OCI-LY7 (cell line): ENCODE measurements around the gene SPATA3. TPM values are rescaled to one million over a fixed set of nuclear protein-coding genes. Genes with fewer than 3 reads are reported as not detected.

Experiments used
- BruUV-seq: library from RNA; stranded (reverse); fragments of 400-500 nt; replicated peaks from 2 replicates; lab custom pipeline; 2021; lab: Mats Ljungman, UMichigan
- CTCF ChIA-PET: fragments of 300-600 bp; sonication (Branson Sonifier 250); formaldehyde crosslinking; loops from one replicate; lab custom pipeline; 2022; ENCODE audit warnings: antibody characterized with exemption; ENCODE audit not compliant: unreplicated experiment; lab: Charles Lee
- POLR2A ChIA-PET: fragments of 300-600 bp; sonication (Branson Sonifier 250); formaldehyde crosslinking; loops from one replicate; lab custom pipeline; 2022; ENCODE audit warnings: antibody characterized with exemption; lab: Charles Lee
- DNase-seq: peaks from one replicate; pipeline ENCODE4 v3.0.0-alpha.2; 2015; ENCODE audit warnings: low spot score
- H2AFZ ChIP-seq: fragments of 200-600 bp; sonication (generic), shearing (Covaris generic); 2 replicates; pipeline ENCODE4 v1.6.1; 2014; ENCODE audit warnings: mild to moderate bottlenecking, antibody characterized with exemption, low read length, moderate library complexity
- H3K27ac ChIP-seq: fragments of 200-600 bp; sonication (generic); 2 replicates; pipeline ENCODE4 v1.5.1; 2014; ENCODE audit warnings: mixed run types, low read depth, mild to moderate bottlenecking, moderate library complexity, low read length, inconsistent platforms; ENCODE audit not compliant: poor library complexity, severe bottlenecking
- H3K36me3 ChIP-seq: fragments of 200-600 bp; sonication (generic); 2 replicates; pipeline ENCODE4 v1.6.1; 2014; ENCODE audit warnings: mild to moderate bottlenecking, antibody characterized with exemption, low read length, moderate library complexity, mixed read lengths; ENCODE audit not compliant: insufficient read depth
- H3K4me1 ChIP-seq: fragments of 200-600 bp; sonication (generic); 2 replicates; pipeline ENCODE4 v1.5.1; 2014; ENCODE audit warnings: mild to moderate bottlenecking, low read length; ENCODE audit not compliant: insufficient read depth, poor library complexity, severe bottlenecking
- H3K4me2 ChIP-seq: fragments of 200-600 bp; sonication (generic); 2 replicates; pipeline ENCODE4 v1.6.1; 2014; ENCODE audit warnings: mild to moderate bottlenecking, low read length
- H3K4me3 ChIP-seq: fragments of 200-600 bp; sonication (generic); 2 replicates; pipeline ENCODE4 v1.5.1; 2014; ENCODE audit warnings: mild to moderate bottlenecking, low read depth, low read length; ENCODE audit not compliant: poor library complexity, severe bottlenecking
- H3K79me2 ChIP-seq: fragments of 200-600 bp; sonication (generic); 2 replicates; pipeline ENCODE4 v1.6.1; 2016; ENCODE audit warnings: low read depth, mild to moderate bottlenecking, low read length, moderate library complexity, mixed read lengths; ENCODE audit not compliant: insufficient read depth
- H3K9me2 ChIP-seq: fragments of 200-600 bp; sonication (generic); 2 replicates; pipeline ENCODE4 v1.6.1; 2016; ENCODE audit warnings: mild to moderate bottlenecking, low read length, mixed read lengths; ENCODE audit not compliant: insufficient read depth
- H3K9me3 ChIP-seq: fragments of 200-600 bp; sonication (generic); 2 replicates; pipeline ENCODE4 v1.6.1; 2014; ENCODE audit warnings: mild to moderate bottlenecking, mixed run types, low read length, mixed read lengths
- H4K20me1 ChIP-seq: fragments of 200-600 bp; sonication (generic); 2 replicates; pipeline ENCODE4 v1.6.1; 2014; ENCODE audit warnings: mild to moderate bottlenecking, antibody characterized with exemption, low read length, moderate library complexity, mixed read lengths; ENCODE audit not compliant: insufficient read depth
- EZH2phosphoT487 ChIP-seq: fragments of 200-600 bp; sonication (generic); IDR thresholded peaks from 2 replicates; pipeline ENCODE4 v1.6.1; 2018; ENCODE audit warnings: low read depth, borderline replicate concordance, mild to moderate bottlenecking, mixed run types, antibody characterized with exemption, low read length, moderate library complexity, mixed read lengths
- intact Hi-C: fragments of 100-400 bp; cut with micrococcal nuclease; formaldehyde crosslinking; loops from one replicate; pipeline ENCODE4 v1.10.0; 2022; ENCODE audit not compliant: unreplicated experiment
- total RNA-seq, 2 experiments: library from RNA; depleted of rRNA in 1 of 2; stranded (reverse); fragments of >200 nt in 1 of 2; shearing (Covaris generic) in 1 of 2; gene quantifications; 2 replicates each; pipeline ENCODE4 v1.2.3, GENCODE V29; 2014 to 2022
- TF ChIP-seq, protein P1 (sequence below): fragments of 200-600 bp; sonication (generic); conservative IDR thresholded peaks from 2 replicates; pipeline ENCODE4 v1.5.1; 2014; ENCODE audit warnings: mild to moderate bottlenecking, antibody characterized with exemption, low read length, moderate library complexity, mixed read lengths

The SPATA3 gene
- total RNA-seq, 2 experiments from 2014 or later: not detected

DNA sequence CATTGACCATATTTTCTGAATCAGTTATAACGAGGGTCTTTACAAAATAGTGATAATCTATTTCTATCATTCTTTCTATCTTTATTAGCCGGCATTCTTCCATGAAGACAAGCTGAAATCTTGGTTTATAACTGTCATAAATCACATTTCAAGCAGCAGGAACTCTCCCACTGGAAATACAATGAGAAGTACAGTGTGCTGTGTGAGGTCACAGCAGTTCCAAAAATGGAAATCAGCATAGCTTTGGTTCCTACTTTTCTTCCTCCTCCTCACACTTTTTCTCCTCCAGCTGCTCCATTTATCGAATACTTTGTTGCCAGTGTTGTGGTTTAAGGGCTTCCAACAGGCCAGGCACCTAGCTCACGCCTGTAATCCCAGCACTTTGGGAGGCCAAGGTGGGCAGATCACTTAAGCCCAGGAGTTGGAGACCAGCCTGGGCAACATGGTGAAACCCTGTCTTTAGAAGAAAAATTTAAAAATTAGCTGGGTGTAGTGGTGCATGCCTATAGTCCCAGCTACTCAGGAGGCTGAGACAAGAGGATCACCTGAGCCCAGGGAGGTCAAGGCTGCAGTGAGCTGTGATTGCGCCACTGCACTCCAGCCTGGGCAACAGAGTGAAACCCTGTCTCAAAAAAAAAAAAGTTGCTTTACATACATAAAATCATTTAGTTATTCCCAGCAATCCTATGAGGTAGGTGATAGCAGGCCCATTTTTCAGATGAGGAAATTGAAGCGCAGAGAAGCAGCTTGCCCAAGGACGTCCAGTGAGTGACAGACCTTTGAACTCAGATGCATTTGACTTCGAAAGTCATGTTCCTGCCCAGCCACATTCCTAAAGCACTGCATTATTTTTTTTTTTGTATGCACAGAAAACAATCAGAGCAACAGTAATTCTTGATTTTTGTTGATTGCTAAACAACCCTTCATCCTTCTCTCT, 36.8 kb upstream of the SPATA3 start:
- Histone ChIP-seq H3K4me1 (no peaks in the 10 kb centered on the region), H3K4me2 (no peak overlapping the region), H3K9me2 (no peaks in the 10 kb centered on the region), H3K79me2 (no peaks in the 10 kb centered on the region), H3K4me3 (no peak overlapping the region), H3K9me3 (no peaks in the 10 kb centered on the region), H3K36me3 (no peaks in the 10 kb centered on the region), H3K27ac (no peak overlapping the region), H2AFZ (no peak overlapping the region), H4K20me1 (no peaks in the 10 kb centered on the region)
- no peak for DNase-seq
- intact Hi-C loops: no loop called here
- POLR2A ChIA-PET: interaction anchor here (0.5 to 0.8 kb wide), 2 partner anchors 10 to 670 kb away, joined by 3 to 4 read pairs; no protein-coding TSS in a partner anchor
- CTCF ChIA-PET: no interaction called here
- TF ChIP-seq, protein P1, sequence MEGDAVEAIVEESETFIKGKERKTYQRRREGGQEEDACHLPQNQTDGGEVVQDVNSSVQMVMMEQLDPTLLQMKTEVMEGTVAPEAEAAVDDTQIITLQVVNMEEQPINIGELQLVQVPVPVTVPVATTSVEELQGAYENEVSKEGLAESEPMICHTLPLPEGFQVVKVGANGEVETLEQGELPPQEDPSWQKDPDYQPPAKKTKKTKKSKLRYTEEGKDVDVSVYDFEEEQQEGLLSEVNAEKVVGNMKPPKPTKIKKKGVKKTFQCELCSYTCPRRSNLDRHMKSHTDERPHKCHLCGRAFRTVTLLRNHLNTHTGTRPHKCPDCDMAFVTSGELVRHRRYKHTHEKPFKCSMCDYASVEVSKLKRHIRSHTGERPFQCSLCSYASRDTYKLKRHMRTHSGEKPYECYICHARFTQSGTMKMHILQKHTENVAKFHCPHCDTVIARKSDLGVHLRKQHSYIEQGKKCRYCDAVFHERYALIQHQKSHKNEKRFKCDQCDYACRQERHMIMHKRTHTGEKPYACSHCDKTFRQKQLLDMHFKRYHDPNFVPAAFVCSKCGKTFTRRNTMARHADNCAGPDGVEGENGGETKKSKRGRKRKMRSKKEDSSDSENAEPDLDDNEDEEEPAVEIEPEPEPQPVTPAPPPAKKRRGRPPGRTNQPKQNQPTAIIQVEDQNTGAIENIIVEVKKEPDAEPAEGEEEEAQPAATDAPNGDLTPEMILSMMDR: no peak
- TF ChIP-seq EZH2phosphoT487: no peak
- no TSS peak for BruUV-seq

DNA sequence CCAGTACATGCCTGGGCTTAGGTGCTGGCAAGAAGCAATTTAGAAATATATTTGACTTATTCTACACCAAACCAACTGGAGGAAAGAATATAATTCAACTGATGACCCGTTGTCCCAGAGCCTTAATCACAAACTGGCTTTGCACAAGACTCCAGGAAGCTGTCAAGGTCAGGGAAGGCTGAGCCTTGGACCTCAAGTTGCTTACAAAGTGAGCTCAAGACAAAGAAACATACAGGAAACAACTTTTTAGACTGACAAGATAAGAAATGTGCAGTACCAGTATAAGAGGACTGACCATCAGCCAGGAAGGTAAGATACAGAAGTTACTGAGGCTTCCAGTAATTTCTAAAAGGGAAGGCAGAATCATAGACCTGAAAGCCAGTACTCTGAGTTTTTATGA, 35.9 kb upstream of the SPATA3 start:
- H3K9me2 ChIP-seq: no peaks in the 10 kb centered on the region
- no peak for DNase-seq
- intact Hi-C loops: no loop called here
- H3K4me3 ChIP-seq: no peak overlapping the region
- BruUV-seq: no TSS peak
- H3K79me2 ChIP-seq: no peaks in the 10 kb centered on the region
- no peak overlapping the region for H3K4me2 ChIP-seq
- no peaks in the 10 kb centered on the region for H3K36me3 ChIP-seq
- no peak overlapping the region for H3K27ac ChIP-seq
- H3K4me1 ChIP-seq: no peaks in the 10 kb centered on the region
- H4K20me1 ChIP-seq: no peaks in the 10 kb centered on the region
- no peaks in the 10 kb centered on the region for H3K9me3 ChIP-seq
- CTCF ChIA-PET: no interaction called here
- POLR2A ChIA-PET: no interaction called here
- TF ChIP-seq, protein P1: no peak
- no peak for TF ChIP-seq EZH2phosphoT487
- H2AFZ ChIP-seq: no peak overlapping the region

DNA sequence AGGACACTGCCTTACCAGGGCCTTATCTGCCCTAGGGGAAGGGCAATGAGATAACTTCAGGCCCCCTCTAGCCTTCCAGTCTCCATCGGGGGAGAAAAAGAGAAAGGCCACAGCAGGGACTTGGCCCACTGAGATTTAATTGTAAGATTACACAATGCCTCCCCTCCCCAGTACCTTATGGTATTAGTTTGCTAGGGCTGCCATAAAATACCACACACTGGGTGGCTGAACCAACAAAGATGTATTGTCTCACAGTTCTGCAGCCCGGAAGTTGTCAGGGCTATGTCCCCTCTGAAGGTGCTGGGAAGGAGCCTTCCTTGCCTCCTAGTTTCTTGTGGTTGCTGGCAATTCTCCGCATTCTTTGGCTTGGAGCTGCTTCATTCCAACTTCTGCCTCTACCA, 34.8 kb upstream of the SPATA3 start:
- H3K36me3 ChIP-seq: no peaks in the 10 kb centered on the region
- no peak overlapping the region for H3K4me3 ChIP-seq
- CTCF ChIA-PET: no interaction called here
- TF ChIP-seq EZH2phosphoT487: no peak
- TF ChIP-seq, protein P1: no peak
- H3K79me2 ChIP-seq: no peaks in the 10 kb centered on the region
- POLR2A ChIA-PET: no interaction called here
- intact Hi-C loops: no loop called here
- no peaks in the 10 kb centered on the region for H3K9me3 ChIP-seq
- H4K20me1 ChIP-seq: no peaks in the 10 kb centered on the region
- no peak for DNase-seq
- H2AFZ ChIP-seq: no peak overlapping the region
- H3K9me2 ChIP-seq: no peaks in the 10 kb centered on the region
- H3K4me1 ChIP-seq: no peaks in the 10 kb centered on the region
- H3K27ac ChIP-seq: no peak overlapping the region
- no peak overlapping the region for H3K4me2 ChIP-seq
- BruUV-seq: no TSS peak
